Lung (tissue), 12 donors: Measurements from ENCODE around the gene TSPO2. TPM values are rescaled to one million over a fixed set of nuclear protein-coding genes. Genes with fewer than 3 reads are reported as not detected.

Source experiments
- ATAC-seq: fragments of 200-7000 bp; cut with Tn5 transposase; one replicate; pipeline ENCODE4 v1.9.1; 2020; ENCODE audit warnings: moderate number of reproducible peaks; ENCODE audit not compliant: insufficient read depth, low FRiP score
- DNase-seq, 3 donors: peaks; one replicate each; pipeline ENCODE4 v3.0.0-alpha.2; 2013 to 2017
- H3K27ac ChIP-seq, 2 donors: one replicate each; pipeline ENCODE4 v1.5.1; 2013; ENCODE audit warnings: mild to moderate bottlenecking in 2 of 2, moderate library complexity in 2 of 2, control low read depth in 1 of 2, inconsistent platforms in 1 of 2, low read depth in 1 of 2, low read length in 1 of 2
- H3K27me3 ChIP-seq, 3 donors: one replicate each; pipeline ENCODE4 v1.5.1; 2013; ENCODE audit warnings: low read length in 2 of 3; ENCODE audit not compliant: control insufficient read depth in 3 of 3, insufficient read depth in 3 of 3
- H3K36me3 ChIP-seq, 4 donors: one replicate each; pipeline ENCODE4 v1.5.1; 2013; ENCODE audit warnings: low read length in 4 of 4, mild to moderate bottlenecking in 1 of 4, moderate library complexity in 1 of 4; ENCODE audit not compliant: control insufficient read depth in 4 of 4, insufficient read depth in 4 of 4
- H3K4me1 ChIP-seq, 5 donors: one replicate each; pipeline ENCODE4 v1.5.1; 2013; ENCODE audit warnings: low read length in 5 of 5, mild to moderate bottlenecking in 2 of 5, moderate library complexity in 1 of 5; ENCODE audit not compliant: control insufficient read depth in 5 of 5, insufficient read depth in 5 of 5
- H3K4me3 ChIP-seq: one replicate; pipeline ENCODE4 v1.5.1; 2013; ENCODE audit warnings: mild to moderate bottlenecking, control low read depth, moderate library complexity
- H3K9ac ChIP-seq, 2 donors: one replicate each; pipeline ENCODE4 v1.5.1; 2013; ENCODE audit warnings: low read length in 2 of 2, control low read depth in 1 of 2; ENCODE audit not compliant: insufficient read depth in 1 of 2
- H3K9me3 ChIP-seq, 4 donors: one replicate each; pipeline ENCODE4 v1.5.1; 2013; ENCODE audit warnings: low read length in 3 of 4, mild to moderate bottlenecking in 1 of 4, moderate library complexity in 1 of 4; ENCODE audit not compliant: control insufficient read depth in 4 of 4, insufficient read depth in 3 of 4
- CTCF ChIP-seq: IDR thresholded peaks from 2 replicates; pipeline ENCODE4 v1.5.1; 2012; ENCODE audit warnings: mild to moderate bottlenecking; ENCODE audit errors: control extremely low read depth, extremely low read depth
- WGBS, 2 donors: extraction: QIAGEN DNeasy Blood & Tissue Kit; methylation state at CpG; one replicate each; pipeline ENCODE4 v1.1.7; 2013; 5-methylcytosine and 5-hydroxymethylcytosine counted together
- polyA plus RNA-seq, 2 donors: library from polyadenylated mRNA; stranded (reverse); fragments of 200-250 nt; gene quantifications; one replicate each; pipeline ENCODE4 v1.2.1, GENCODE V29; 2013
- total RNA-seq, 2 donors: library from RNA; depleted of rRNA in 1 of 2; stranded (reverse); fragments of >200 nt in 1 of 2; gene quantifications; one replicate each; pipeline ENCODE4 v1.2.1, GENCODE V29; 2014 to 2021
- donor health status: control.
- donor health status: control.
- donor health status: Bipolar disorder and iron deficiency.
- donor health status: healthy.
- donor health status: DM: yes; HTN: yes; CAD: no.

TSPO2 gene
- total and polyA plus RNA-seq, 4 donors: 0.07 to 0.57 TPM; not detected in 2

- Histone ChIP-seq H3K4me3 (no peak overlapping the region), H3K9ac (no peak overlapping the region), H3K27ac (no peak overlapping the region), H3K4me1 (no peaks in the 10 kb centered on the region), H3K9me3 (no peaks in the 10 kb centered on the region), H3K27me3 (no peaks in the 10 kb centered on the region), H3K36me3 (no peaks in the 10 kb centered on the region)
- whole genome bisulfite sequencing, 2 donors: 90 to 100% methylated on average over 3 of the region's 3 CpGs
- ATAC-seq: no peak
- no peak for TF ChIP-seq CTCF
- DNase-seq: no peak
Observed at GRCh38 chr6:41008011-41008410, 34.3 kb upstream of the TSPO2 start.

- Histone ChIP-seq H3K9me3 (no peaks in the 10 kb centered on the region), H3K9ac (no peak overlapping the region), H3K4me3 (no peak overlapping the region), H3K36me3 (no peaks in the 10 kb centered on the region), H3K27me3 (no peaks in the 10 kb centered on the region), H3K4me1 (no peaks in the 10 kb centered on the region), H3K27ac (no peak overlapping the region)
- TF ChIP-seq CTCF: no peak
- ATAC-seq: no peak
- WGBS, 2 donors: 100% methylated on average over 1 of the region's 1 CpG
- no peak for DNase-seq
Observed at GRCh38 chr6:41009669-41010068, 32.6 kb upstream of the TSPO2 start.

- DNase-seq: no peak
- Histone ChIP-seq H3K4me1 (no peaks in the 10 kb centered on the region), H3K27me3 (no peaks in the 10 kb centered on the region), H3K4me3 (no peak overlapping the region), H3K9me3 (no peaks in the 10 kb centered on the region), H3K27ac (no peak overlapping the region), H3K9ac (no peak overlapping the region), H3K36me3 (no peaks in the 10 kb centered on the region)
- 90 to 98% methylated on average over 2 of the region's 2 CpGs for WGBS, 2 donors
- TF ChIP-seq CTCF: no peak
- no peak for ATAC-seq
Observed at GRCh38 chr6:41011673-41012072, 30.6 kb upstream of the TSPO2 start.

GRCh38 chr6:41013466-41014153 is 28.7 kb upstream of the TSPO2 start:
- Histone ChIP-seq H3K9me3 (peaks cover 0 to 2% (median 0%) of the 10 kb centered on the region in 4 donors), H3K36me3 (no peaks in the 10 kb centered on the region), H3K27ac (no peak overlapping the region), H3K4me1 (no peaks in the 10 kb centered on the region), H3K4me3 (no peak overlapping the region), H3K9ac (no peak overlapping the region), H3K27me3 (no peaks in the 10 kb centered on the region)
- DNase-seq (no peak), ATAC-seq (no peak)
- WGBS, 2 donors: 84 to 88% methylated on average over 5 of the region's 5 CpGs
- no peak for TF ChIP-seq CTCF
